ENCODE data around the gene ABCC12. TPM values are rescaled to one million over a fixed set of nuclear protein-coding genes. Genes with fewer than 3 reads are reported as not detected.

ABCC12 gene
- total RNA-seq, 2 donors from 2014 or later: not detected

DNA sequence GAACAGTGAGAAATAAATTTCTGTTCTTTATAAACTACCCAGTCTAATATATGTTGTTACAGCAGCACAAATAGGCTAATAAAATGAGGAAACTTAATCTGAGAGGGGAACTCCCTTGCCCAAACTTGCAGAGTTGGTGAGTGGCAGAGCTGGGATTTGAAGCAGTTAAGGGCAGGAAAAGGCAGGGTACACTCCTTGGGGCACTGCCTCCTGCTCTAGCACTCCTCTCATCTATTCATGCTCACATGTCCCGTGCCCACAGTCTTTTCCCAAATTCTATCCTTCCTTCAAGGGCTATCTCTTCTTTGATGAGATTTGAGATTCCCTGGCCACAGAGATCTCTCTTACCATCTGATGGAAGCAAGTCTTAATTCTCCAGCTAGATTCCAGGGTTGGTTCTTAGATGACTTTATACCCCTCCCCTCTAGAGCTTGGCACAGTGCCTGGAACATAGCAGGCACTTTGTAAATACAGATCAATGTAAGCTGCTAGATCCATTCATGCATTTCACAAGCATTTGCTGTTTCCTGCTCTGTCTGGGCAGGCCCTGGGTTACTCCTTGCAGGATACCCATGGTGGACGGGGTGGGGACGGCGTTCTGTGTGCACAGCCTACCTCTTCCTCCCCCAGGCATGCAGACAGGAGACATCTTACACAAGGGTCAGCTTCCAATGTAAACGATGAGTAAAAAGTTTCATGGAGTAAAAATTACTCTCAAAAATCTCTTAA is 39.2 kb upstream of the ABCC12 start:
- TF ChIP-seq, protein P1, sequence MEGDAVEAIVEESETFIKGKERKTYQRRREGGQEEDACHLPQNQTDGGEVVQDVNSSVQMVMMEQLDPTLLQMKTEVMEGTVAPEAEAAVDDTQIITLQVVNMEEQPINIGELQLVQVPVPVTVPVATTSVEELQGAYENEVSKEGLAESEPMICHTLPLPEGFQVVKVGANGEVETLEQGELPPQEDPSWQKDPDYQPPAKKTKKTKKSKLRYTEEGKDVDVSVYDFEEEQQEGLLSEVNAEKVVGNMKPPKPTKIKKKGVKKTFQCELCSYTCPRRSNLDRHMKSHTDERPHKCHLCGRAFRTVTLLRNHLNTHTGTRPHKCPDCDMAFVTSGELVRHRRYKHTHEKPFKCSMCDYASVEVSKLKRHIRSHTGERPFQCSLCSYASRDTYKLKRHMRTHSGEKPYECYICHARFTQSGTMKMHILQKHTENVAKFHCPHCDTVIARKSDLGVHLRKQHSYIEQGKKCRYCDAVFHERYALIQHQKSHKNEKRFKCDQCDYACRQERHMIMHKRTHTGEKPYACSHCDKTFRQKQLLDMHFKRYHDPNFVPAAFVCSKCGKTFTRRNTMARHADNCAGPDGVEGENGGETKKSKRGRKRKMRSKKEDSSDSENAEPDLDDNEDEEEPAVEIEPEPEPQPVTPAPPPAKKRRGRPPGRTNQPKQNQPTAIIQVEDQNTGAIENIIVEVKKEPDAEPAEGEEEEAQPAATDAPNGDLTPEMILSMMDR (IDR thresholded peaks at IDR 0.05): no peak
- Histone ChIP-seq H3K36me3 (no peaks in the 10 kb centered on the region), H3K9me3 (no peaks in the 10 kb centered on the region), H3K4me3 (no peak overlapping the region), H3K4me1 (no peaks in the 10 kb centered on the region), H3K27ac (no peak overlapping the region), H3K27me3 (no peaks in the 10 kb centered on the region), H3K9ac (ENCODE audit: low read depth in 2 of 2, low read length in 2 of 2) (no peak overlapping the region)
- DNase-seq: peak; percentile 24
- intact Hi-C loops (cut with DNase I): no loop called here

DNA sequence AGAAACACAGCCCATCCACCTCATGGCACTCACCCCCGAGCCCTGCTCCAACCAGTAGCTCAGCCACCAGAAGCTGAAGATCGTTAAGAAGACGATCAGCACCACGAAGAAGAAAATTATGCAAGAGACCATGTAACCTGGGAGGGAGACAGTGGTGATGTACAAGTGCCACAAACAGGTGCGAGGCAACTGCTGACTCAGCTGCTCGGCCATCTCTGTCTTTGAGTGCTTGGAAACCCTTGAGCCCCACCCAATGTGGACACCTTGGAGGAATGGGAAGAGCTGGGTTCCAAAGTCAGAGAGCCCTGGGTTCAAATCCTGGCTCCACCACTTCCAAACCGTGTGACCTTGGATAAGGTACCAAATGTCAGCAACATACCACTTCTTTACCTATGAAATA is 38.1 kb upstream of the ABCC12 start:
- TF ChIP-seq, protein P1 (IDR thresholded peaks at IDR 0.05): no peak
- DNase-seq: no peak
- Histone ChIP-seq H3K36me3 (no peaks in the 10 kb centered on the region), H3K27me3 (no peaks in the 10 kb centered on the region), H3K9me3 (no peaks in the 10 kb centered on the region), H3K4me1 (no peaks in the 10 kb centered on the region), H3K27ac (no peak overlapping the region), H3K4me3 (no peak overlapping the region), H3K9ac (ENCODE audit: low read depth in 2 of 2, low read length in 2 of 2) (no peak overlapping the region)
- intact Hi-C loops (cut with DNase I): no loop called here

DNA sequence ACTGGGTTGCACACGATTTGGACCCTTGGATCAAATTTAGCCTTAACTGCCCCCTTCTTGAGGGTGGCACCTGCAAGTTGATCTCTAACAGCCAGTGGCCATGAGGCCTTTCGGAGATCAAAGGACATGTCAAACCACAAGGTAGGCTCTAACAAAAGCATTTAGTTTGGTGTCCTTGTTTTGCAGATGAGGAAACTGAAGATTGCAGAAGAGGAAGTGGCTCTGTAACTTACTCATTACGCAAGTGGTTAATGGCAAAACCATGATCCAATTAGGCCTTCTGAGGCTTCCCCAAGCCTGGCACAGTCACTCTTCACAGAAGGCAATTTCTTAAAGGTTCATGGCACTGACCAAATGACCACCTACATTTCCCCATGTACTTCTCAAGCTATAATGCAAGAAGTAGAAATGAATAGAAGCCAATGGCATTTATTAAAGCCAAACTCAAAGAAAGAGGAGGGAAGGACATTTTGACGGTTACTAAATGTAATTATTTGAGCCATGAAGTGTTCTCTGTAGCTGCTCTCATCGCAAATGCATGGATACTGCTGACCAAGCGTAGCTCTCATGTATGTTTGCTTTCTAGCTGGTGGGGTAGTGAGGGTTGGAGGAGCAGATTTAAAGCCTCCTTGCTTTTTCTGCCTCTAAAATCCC is 32.8 kb upstream of the ABCC12 start:
- no peak overlapping the region for H3K27ac ChIP-seq
- no peaks in the 10 kb centered on the region for H3K9me3 ChIP-seq
- DNase-seq: no peak
- no peaks in the 10 kb centered on the region for H3K4me1 ChIP-seq
- intact Hi-C loops (cut with DNase I): no loop called here
- TF ChIP-seq, protein P1 (IDR thresholded peaks at IDR 0.05): no peak
- H3K9ac ChIP-seq (ENCODE audit: low read depth in 2 of 2, low read length in 2 of 2): no peak overlapping the region
- no peak overlapping the region for H3K4me3 ChIP-seq
- no peaks in the 10 kb centered on the region for H3K36me3 ChIP-seq
- H3K27me3 ChIP-seq: no peaks in the 10 kb centered on the region

DNA sequence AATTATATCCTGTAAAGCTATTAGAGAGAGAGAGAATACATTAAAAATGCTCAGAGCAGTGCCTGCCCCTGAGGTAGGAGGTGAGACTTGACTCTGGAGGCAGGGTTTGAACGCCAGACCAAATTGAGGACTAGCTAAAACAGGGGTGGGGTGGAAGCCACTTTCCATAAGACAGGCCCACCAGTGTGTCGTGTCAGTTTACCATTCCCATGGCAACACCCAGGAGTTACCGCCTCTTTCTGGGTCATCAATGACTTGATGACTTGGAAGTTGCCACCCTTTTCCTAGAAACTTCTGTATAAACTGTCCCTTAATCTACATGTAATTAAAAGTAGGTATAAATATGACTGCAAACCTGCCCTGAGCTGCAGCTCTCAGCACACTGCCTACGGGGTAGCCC is 32.0 kb upstream of the ABCC12 start:
- Histone ChIP-seq H3K9me3 (no peaks in the 10 kb centered on the region), H3K36me3 (no peaks in the 10 kb centered on the region), H3K27ac (no peak overlapping the region), H3K9ac (ENCODE audit: low read depth in 2 of 2, low read length in 2 of 2) (no peak overlapping the region), H3K4me3 (no peak overlapping the region), H3K4me1 (no peaks in the 10 kb centered on the region), H3K27me3 (no peaks in the 10 kb centered on the region)
- TF ChIP-seq, protein P1 (IDR thresholded peaks at IDR 0.05): no peak
- DNase-seq: no peak
- intact Hi-C loops (cut with DNase I): no loop called here

DNA sequence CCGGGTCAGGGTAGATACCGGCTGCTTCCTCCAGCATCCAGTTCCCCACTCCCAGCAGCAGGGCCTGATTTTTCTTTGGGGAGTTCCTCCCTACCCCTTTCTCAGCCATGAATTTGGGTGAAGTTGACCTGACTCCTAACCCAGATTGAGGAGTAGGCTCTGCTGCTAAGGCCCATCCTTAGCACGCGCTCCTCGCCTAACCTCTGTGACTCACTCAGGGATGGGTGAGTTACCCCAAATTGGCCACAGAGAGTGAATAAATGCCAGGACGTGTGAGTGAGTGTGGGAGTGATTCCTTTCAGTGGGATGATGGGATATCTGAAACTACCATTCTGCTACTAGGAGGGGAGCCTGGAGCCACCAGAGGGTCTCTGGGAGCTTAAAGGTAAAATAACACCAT is 28.9 kb upstream of the ABCC12 start:
- intact Hi-C loops (cut with DNase I): no loop called here
- TF ChIP-seq, protein P1 (IDR thresholded peaks at IDR 0.05): no peak
- H3K27me3 ChIP-seq: no peaks in the 10 kb centered on the region
- DNase-seq: no peak
- H3K36me3 ChIP-seq: no peaks in the 10 kb centered on the region
- no peak overlapping the region for H3K27ac ChIP-seq
- H3K4me1 ChIP-seq: no peaks in the 10 kb centered on the region
- H3K4me3 ChIP-seq: no peak overlapping the region
- no peak overlapping the region for H3K9ac ChIP-seq (ENCODE audit: low read depth in 2 of 2, low read length in 2 of 2)
- H3K9me3 ChIP-seq: no peaks in the 10 kb centered on the region
